GM21526 (cell line): ENCODE measurements around the gene TMEM260.

Experiments
- ATAC-seq: cut with Tn5 transposase; IDR thresholded peaks from one replicate; pipeline ENCODE4 v1.9.1; 2021; ENCODE audit warnings: moderate library complexity; ENCODE audit not compliant: unreplicated experiment, low FRiP score

The TMEM260 gene

DNA sequence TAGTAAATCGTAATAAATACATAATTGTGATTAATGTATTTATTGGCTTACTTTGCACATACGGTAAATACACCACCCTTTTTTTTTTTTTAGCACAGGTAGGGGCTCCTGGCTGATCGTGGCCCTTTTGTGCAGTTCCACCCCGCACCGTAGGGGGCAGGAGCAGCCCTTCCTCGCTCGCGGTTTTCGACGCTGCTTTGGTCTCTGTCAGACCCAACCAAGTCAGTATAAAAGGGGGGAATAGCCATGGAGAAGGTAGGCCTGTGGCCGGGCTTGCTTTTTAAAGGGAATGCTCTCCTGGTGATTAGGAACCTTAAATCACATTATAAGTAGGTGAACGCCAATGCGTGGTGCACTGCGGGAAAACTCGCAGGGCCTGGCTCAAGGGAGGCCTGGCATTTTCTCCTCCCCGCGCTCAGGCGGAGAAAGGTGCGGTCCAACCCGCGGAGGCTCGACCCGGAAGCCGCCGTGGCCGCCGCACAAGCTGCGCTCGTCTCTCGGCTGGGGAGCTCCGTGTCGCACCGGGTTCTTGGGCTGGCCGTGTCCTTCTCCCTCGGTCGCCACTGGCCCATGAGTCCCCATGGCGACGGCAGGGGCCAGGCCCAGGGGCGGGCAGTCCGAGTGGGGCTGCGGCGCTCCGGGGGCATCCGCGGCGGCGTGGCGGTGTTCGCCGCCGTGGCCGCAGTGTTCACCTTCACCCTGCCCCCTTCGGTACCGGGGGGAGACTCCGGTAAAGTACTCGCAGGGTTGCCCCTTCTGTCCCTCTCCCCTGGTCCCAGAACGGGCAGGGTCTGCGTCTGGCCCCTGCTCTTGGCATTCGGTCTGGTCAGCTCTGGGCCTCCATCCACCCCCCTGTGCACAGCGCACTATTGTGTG is at the start of gene TMEM260:
Gene TMEM260 (plus strand): TSS at position 454 of the 876 bp plus-strand sequence. CDS start 117 bp downstream, at position 571.
- peak; percentile 90 for ATAC-seq

DNA sequence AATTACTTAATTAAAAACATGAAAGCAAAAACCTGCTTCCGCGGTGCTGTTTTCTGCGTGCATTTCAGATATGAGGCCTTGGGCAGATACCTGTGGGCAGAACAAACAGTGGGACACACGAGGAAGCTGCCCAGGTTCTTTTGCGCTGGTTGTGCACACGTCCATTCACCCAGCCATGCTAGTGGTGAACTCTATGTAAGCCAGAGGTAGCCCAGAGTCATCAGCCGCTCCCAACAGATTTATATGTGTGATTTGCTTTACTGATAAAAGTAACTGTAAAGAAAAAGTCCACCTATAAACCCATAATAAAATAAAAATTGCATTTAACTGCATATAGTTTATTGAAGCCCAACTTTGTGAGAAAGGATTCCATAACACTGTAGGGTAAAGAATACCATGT is 47.1 kb upstream of the TMEM260 start:
- no peak for ATAC-seq

DNA sequence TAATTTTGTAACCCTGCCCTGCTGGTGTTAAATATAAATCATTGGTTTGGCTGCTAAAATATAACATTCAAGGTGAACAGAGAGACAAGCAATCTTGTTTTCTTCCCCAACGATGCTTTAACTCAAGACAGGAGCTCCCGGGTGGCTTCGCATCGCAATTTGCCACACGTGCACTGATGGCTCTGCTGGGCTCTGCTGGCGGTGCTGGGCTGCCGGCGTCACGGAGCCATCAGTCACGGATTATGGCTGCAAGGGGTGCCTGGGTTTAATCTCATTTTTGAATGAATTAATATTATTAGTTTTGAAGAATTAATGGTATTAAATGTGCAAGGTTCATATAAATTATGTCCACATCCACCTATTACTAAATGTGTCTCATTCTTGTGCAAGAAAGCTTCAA is 44.9 kb upstream of the TMEM260 start:
- no peak for ATAC-seq

GRCh38 chr14:56539862-56540261 is 39.7 kb upstream of the TMEM260 start:
- ATAC-seq = no peak

DNA sequence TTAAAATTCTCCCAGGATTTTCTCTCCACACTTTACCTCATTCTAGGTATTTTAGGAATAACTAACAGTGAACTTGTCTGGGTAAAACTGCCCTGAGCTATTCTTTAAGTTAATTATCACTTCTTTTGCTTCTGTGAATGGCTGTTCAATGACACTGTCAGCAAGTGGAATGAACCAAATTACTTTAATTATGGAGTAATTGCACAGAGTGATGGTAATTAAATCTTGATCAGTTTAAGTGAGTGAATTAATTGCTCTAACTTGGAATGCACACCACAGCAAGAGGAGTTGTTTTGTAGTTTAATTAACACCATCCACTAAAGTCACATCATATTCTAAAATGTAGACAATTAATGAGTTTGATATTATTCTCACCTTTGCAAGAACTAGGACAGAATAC is 36.2 kb upstream of the TMEM260 start:
- ATAC-seq = no peak

DNA sequence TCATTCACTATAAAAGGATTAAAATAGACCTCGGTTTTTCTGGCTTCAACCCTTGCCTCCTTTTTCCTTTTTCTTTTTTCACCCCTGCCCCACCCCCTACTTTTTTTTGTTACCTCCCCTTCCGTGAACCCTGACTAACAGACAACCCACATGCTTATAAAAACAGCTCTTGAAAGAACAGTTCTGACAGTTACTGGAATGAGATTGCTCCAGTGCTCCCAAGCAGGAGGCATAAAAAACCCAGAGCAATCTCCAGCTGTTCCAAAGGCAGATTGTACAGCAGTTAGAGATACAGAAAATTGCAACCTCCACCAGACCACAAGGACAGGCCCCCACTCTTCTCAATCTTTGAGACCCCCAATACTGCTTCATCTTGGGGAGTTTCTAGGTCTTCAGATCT is 29.9 kb upstream of the TMEM260 start:
- ATAC-seq = no peak

- no peak for ATAC-seq
Observed at GRCh38 chr14:56552615-56553014, 27.0 kb upstream of the TMEM260 start.

GRCh38 chr14:56554301-56554700 is 25.3 kb upstream of the TMEM260 start:
- no peak for ATAC-seq

DNA sequence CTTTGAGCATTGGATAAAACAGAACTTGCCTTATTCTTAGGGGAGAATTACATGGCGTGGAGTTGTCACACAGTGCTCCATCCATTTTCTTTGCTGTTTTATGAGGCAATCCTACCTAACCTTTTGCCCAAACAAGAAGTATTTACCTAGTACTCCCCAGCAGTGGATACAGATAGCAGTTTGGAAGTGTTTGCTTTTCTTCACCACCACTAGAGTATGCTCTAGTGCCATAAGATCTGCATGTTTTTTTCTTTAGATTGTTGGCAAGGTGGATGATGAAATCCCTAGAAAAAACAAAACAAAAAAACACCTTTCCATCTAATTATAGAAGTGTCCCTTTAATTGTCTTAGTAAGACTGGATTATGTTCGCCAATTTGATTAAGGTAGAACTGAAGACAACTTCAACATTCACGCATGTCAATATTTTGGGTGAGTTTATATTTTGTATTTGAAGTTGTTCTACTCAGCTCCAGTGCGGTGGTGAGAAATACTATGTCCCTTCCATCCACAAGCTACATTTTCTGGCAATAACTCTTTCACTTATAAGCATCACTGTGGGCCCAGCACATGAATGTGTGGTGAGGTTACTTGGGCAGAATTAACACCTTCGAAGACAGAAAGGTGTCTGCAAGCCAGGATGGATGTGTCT is 23.6 kb upstream of the TMEM260 start:
- no peak for ATAC-seq

DNA sequence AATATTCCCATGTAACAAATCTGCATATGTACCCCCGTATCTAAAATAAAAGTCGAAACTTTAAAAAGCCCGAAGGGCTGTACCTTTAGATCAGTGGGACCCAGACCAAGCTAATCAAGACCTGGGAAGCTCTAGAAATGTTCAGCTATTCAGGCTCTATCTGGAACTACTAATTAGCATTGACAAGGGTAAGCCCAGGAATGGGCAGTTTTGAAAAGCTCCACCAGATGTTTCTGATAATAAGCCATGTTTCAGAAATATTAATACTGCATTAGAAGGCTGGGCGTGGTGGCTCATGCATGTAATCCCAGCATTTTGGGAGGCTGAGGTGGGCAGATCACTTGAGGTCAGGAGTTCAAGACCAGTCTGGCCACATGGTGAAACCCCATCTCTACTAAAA is 20.4 kb upstream of the TMEM260 start:
- no peak for ATAC-seq

DNA sequence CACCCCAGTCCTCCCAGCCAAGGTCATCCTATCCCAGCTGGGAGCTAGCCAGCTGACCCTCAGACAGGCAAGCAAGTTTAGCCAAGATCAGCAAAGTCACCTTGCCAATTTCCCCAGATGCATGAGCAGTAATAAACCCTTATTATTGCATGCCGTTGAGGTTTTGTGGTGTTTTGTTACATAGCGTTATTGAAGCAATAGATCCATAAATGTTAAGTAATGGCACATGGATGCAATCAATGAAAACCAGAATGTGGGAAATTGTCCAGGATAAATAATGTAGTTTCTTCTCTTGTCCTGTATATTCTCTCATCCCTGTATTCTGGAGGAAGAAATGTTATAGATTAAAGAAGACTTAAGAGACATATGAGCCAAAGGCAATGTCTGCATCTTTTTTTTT is 18.0 kb upstream of the TMEM260 start:
- no peak for ATAC-seq

- ATAC-seq = no peak
Observed at GRCh38 chr14:56562883-56563282, 16.7 kb upstream of the TMEM260 start.

DNA sequence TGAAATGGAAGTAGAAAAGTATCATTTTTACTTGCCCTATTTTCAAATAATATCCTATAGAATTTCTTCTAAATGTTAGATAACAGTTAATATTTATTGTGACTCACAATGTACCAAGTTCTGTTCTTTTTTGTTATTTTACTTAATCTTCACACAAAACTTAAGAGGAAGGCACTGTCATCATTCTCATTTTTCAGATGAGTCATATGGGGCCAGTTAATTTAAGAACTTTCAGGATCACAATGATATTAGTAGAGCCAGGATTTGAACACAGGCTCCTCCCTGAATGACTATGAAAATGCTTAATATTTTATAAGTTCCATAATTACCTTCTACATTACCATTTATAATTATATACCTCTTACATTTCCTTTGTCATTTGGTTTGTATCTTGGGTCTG is 10.4 kb upstream of the TMEM260 start:
- ATAC-seq = no peak

DNA sequence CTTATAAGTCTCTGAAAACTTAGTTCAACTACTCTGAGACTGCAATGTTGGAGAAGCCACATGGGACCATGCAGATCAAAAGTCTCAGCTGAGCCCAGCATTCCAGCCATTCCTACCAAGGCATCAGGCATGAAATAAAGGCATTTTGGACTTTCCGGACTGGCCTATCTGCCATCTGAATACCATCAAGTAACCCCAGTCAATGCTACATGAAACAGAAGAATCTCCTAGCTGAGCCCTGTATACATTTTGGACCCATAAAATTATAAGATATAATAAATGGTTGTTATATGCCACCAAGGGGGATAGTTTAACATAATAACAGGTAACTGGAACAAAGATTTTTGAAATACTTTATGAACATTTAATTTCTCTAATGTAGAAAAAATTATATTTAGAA is 9.3 kb upstream of the TMEM260 start:
- no peak for ATAC-seq

DNA sequence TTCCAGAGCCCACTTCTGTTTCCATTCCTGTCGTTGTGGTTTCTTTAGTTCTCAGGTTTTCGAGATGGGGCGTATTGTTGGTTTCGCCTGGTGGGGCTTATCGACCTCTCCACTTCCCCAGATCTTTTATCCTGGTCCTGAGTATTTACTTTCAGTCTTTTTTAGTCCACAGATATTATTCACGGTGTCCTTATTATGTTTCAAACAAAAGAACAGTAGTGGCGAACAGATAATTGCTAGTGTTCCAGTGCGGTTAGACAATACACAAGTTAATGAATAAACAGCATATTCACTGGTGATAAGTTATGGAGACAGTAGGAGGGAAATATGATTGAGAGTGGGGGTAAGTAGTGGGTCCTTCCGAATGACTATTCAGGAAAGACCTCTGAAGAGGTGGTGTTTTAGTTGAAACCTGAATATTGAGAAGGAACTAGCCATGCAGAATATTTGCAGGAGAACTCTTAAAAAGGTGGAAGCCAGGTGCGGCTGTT is 668 bp downstream of the TMEM260 start:
- no peak for ATAC-seq

DNA sequence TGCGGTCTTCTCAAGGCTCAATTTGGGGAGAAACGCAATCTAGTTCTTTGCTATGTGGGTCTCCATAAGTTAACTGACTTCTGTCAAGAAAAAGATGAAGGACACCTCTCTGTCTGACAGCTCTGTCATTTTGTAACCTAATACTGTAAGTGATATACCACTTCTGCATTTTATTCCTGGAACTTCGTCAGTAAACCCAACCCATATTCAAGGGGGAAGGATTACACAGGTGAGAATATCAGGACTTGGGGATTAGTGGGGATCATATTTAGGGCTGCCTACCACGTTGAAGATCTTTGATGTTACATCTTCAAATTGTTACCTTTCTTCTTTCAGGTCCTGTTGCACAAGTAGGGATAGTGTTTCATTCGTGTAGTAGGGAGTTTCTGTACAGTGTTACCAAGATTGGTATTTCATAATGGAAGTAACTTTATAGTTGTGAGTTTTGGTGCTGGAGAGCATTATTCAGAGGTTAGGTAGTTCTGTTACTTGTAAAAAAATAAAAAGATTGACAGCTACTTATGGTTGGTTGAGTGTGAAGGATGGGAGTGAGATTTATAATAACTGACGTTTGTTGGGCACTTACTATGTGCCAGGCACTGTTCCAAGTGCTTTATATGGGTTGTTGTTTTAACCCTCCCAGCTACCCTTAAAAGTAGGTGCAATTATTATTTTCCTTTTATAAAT is 1.6 kb downstream of the TMEM260 start:
- no peak for ATAC-seq

GRCh38 chr14:56585461-56586084 is 6.0 kb downstream of the TMEM260 start:
- no peak for ATAC-seq

GRCh38 chr14:56587701-56588100 is 8.1 kb downstream of the TMEM260 start:
- no peak for ATAC-seq

GRCh38 chr14:56590535-56590960 is 10.9 kb downstream of the TMEM260 start:
- ATAC-seq = no peak

GRCh38 chr14:56592746-56593544 is 13.3 kb downstream of the TMEM260 start:
- ATAC-seq = no peak
